PC-9 (cell line): ENCODE results near the gene SLC39A8. TPM values are rescaled to one million over a fixed set of nuclear protein-coding genes. Genes with fewer than 3 reads are reported as not detected.

Experiments used
- BruUV-seq: library from RNA; stranded (reverse); fragments of 400-500 nt; replicated peaks from 2 replicates; lab custom pipeline; 2021; lab: Mats Ljungman, UMichigan
- CTCF ChIA-PET: fragments of 300-600 bp; sonication (Branson Sonifier 250); formaldehyde crosslinking; loops from one replicate; lab custom pipeline; 2022; ENCODE audit warnings: antibody characterized with exemption; lab: Charles Lee
- POLR2A ChIA-PET: fragments of 300-600 bp; sonication (Branson Sonifier 250); formaldehyde crosslinking; loops from one replicate; lab custom pipeline; 2022; ENCODE audit warnings: antibody characterized with exemption; ENCODE audit not compliant: unreplicated experiment; lab: Charles Lee
- DNase-seq, 2 experiments: peaks; one replicate each; pipeline versions ENCODE4 v3.0.0 to v3.0.0-alpha.2; 2015 to 2022; ENCODE audit warnings: mixed read lengths in 1 of 2
- H2AFZ ChIP-seq: fragments of 200-600 bp; sonication (generic); 2 replicates; pipeline ENCODE4 v1.8.1; 2017; ENCODE audit warnings: antibody characterized with exemption
- H3F3A ChIP-seq: fragments of 200-600 bp; sonication (generic); 2 replicates; pipeline ENCODE4 v1.8.1; 2017; ENCODE audit warnings: antibody characterized with exemption, mild to moderate bottlenecking, low read depth; ENCODE audit not compliant: insufficient read depth
- H3K27ac ChIP-seq: fragments of 200-600 bp; sonication (generic); 2 replicates; pipeline ENCODE4 v1.6.1; 2016; ENCODE audit warnings: mixed run types
- H3K27me3 ChIP-seq: fragments of 200-600 bp; sonication (generic); 2 replicates; pipeline ENCODE4 v1.6.1; 2016; ENCODE audit warnings: low read depth, mixed run types; ENCODE audit not compliant: insufficient read depth
- H3K36me3 ChIP-seq: fragments of 200-600 bp; sonication (generic); 2 replicates; pipeline ENCODE4 v1.6.1; 2016; ENCODE audit warnings: low read depth, mixed run types
- H3K4me1 ChIP-seq: fragments of 200-600 bp; sonication (generic); replicated peaks from 2 replicates; pipeline ENCODE4 v1.6.1; 2016; ENCODE audit warnings: mixed run types; ENCODE audit not compliant: insufficient read depth
- H3K4me2 ChIP-seq: fragments of 200-600 bp; sonication (generic); 2 replicates; pipeline ENCODE4 v1.6.1; 2017; ENCODE audit warnings: mixed run types
- H3K4me3 ChIP-seq: fragments of 200-600 bp; sonication (generic); 2 replicates; pipeline ENCODE4 v1.6.1; 2016; ENCODE audit warnings: mixed run types
- H3K79me2 ChIP-seq: fragments of 200-600 bp; sonication (generic); 2 replicates; pipeline ENCODE4 v1.6.1; 2017; ENCODE audit warnings: low read depth, mixed run types
- H3K9me2 ChIP-seq: fragments of 200-600 bp; sonication (generic); 2 replicates; pipeline ENCODE4 v1.8.1; 2017; ENCODE audit warnings: mild to moderate bottlenecking; ENCODE audit not compliant: insufficient read depth
- H3K9me3 ChIP-seq: fragments of 200-600 bp; sonication (generic); 2 replicates; pipeline ENCODE4 v1.8.1; 2016; ENCODE audit warnings: low read depth; ENCODE audit not compliant: insufficient read depth
- H4K20me1 ChIP-seq: fragments of 200-600 bp; sonication (generic); 2 replicates; pipeline ENCODE4 v1.8.1; 2017; ENCODE audit not compliant: insufficient read depth
- CTCF ChIP-seq: fragments of 200-600 bp; sonication (generic); conservative IDR thresholded peaks from 2 replicates; pipeline ENCODE4 v1.6.1; 2017; ENCODE audit warnings: mixed run types, antibody characterized with exemption, mild to moderate bottlenecking, moderate library complexity
- EZH2 ChIP-seq: fragments of 200-600 bp; sonication (generic); IDR thresholded peaks from 2 replicates; pipeline ENCODE4 v1.8.0; 2017; ENCODE audit warnings: antibody characterized with exemption, low read depth
- intact Hi-C: fragments of 100-400 bp; cut with micrococcal nuclease; formaldehyde crosslinking; loops from one replicate; pipeline ENCODE4 v1.10.0; 2022; ENCODE audit not compliant: unreplicated experiment
- total RNA-seq: library from RNA; stranded (reverse); gene quantifications from 2 replicates; pipeline ENCODE4 v1.2.3, GENCODE V29; 2021

The SLC39A8 gene
- total RNA-seq, 1 experiment from 2014 or later: 14.5 TPM

GRCh38 chr4:102272318-102272717 lies 73.0 kb downstream of the SLC39A8 start:
- intact Hi-C loops: no loop called here
- Histone ChIP-seq H3K36me3 (no peaks in the 10 kb centered on the region), H3K27me3 (no peaks in the 10 kb centered on the region), H3K79me2 (no peaks in the 10 kb centered on the region), H3K4me2 (no peak overlapping the region), H3K9me2 (no peaks in the 10 kb centered on the region), H3K9me3 (no peaks in the 10 kb centered on the region), H2AFZ (no peak overlapping the region), H4K20me1 (no peaks in the 10 kb centered on the region), H3K27ac (no peak overlapping the region), H3F3A (no peaks in the 10 kb centered on the region), H3K4me3 (no peak overlapping the region), H3K4me1 (no peaks in the 10 kb centered on the region)
- no peak for DNase-seq
- POLR2A ChIA-PET: no interaction called here
- CTCF ChIA-PET: no interaction called here
- TF ChIP-seq CTCF (no peak), EZH2 (no peak)
- BruUV-seq: no TSS peak

DNA sequence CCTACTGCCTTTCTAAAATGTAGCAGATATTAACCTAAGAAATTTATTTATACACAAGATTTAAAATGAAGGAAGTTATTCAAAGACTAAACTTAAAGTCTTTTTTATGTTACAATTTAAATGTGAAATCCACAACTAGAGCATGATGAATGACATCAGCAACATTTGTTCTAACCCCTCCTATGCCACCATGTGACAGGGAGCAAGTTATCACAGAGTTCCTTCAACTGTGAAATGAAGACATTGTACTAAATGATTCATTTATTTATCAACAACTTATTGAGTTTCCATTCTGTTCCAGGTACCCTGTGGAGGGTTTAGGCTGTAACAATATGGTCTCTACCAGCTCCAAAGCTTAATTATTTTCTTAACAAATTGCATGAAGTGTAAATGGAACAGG lies 76.9 kb downstream of the SLC39A8 start:
- Histone ChIP-seq H3K4me1 (no peaks in the 10 kb centered on the region), H4K20me1 (no peaks in the 10 kb centered on the region), H3F3A (no peaks in the 10 kb centered on the region), H3K27ac (no peak overlapping the region), H3K27me3 (no peaks in the 10 kb centered on the region), H3K9me3 (no peaks in the 10 kb centered on the region), H3K9me2 (no peaks in the 10 kb centered on the region), H3K4me3 (no peak overlapping the region), H2AFZ (no peak overlapping the region), H3K79me2 (no peaks in the 10 kb centered on the region), H3K36me3 (no peaks in the 10 kb centered on the region), H3K4me2 (no peak overlapping the region)
- TF ChIP-seq EZH2: no peak
- no peak for TF ChIP-seq CTCF
- DNase-seq: no peak
- POLR2A ChIA-PET: no interaction called here
- CTCF ChIA-PET: no interaction called here
- intact Hi-C loops: loop anchor here (10.0 kb wide), 1 partner anchor 826 kb away; the partner anchor contains the start of gene BDH2
- no TSS peak for BruUV-seq

- no peak overlapping the region for H3K27ac ChIP-seq
- H3K79me2 ChIP-seq: no peaks in the 10 kb centered on the region
- H3K36me3 ChIP-seq: no peaks in the 10 kb centered on the region
- no peaks in the 10 kb centered on the region for H3F3A ChIP-seq
- no peaks in the 10 kb centered on the region for H3K9me2 ChIP-seq
- no peaks in the 10 kb centered on the region for H3K9me3 ChIP-seq
- intact Hi-C loops: loop anchor here (2.0 to 10.0 kb wide), 3 partner anchors 832 to 1838 kb away; partner anchors contain the start of genes BDH2 and PPP3CA
- ChIA-PET POLR2A (no interaction called here), CTCF (interaction anchor here (0.6 kb wide), 1 partner anchor 17 kb away, joined by 3 read pairs; no protein-coding TSS in a partner anchor)
- no peaks in the 10 kb centered on the region for H4K20me1 ChIP-seq
- no peaks in the 10 kb centered on the region for H3K4me1 ChIP-seq
- H3K4me3 ChIP-seq: no peak overlapping the region
- no peak overlapping the region for H3K4me2 ChIP-seq
- DNase-seq: peak; percentile 5 to 70
- H2AFZ ChIP-seq: no peak overlapping the region
- TF ChIP-seq EZH2: no peak
- peak; percentile 70 for TF ChIP-seq CTCF
- BruUV-seq: no TSS peak
- no peaks in the 10 kb centered on the region for H3K27me3 ChIP-seq
These were observed 82.1 kb downstream of the SLC39A8 start for GRCh38 chr4:102263024-102263787.
